GM12874 (cell line): Measurements from ENCODE around the gene INO80.

Experiments used
- TF ChIP-seq, protein P1 (sequence below): IDR thresholded peaks from 2 replicates; pipeline ENCODE4 v1.5.1; 2011; ENCODE audit warnings: low read depth, mild to moderate bottlenecking, control low read depth, low read length, moderate library complexity; ENCODE audit not compliant: insufficient read depth

The INO80 gene

DNA sequence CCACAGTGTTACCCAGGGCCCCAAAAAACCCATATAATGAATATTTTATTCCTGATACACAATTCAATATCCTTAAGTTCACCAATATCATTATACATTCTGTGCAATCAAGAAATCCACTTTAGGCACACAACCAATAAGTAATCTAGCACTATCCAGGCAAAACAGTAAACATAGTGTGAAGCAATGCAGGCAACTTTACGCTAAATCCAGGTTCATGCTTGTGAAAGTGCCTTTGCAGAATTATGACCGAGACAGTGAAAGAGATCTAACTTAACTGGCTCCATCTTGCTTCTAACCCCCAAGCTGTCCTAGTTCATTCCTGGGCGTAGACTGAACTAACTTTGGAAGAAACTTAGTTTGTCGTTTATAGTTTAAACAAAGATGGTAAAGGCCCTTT is 34.2 kb upstream of the INO80 start:
- TF ChIP-seq, protein P1, sequence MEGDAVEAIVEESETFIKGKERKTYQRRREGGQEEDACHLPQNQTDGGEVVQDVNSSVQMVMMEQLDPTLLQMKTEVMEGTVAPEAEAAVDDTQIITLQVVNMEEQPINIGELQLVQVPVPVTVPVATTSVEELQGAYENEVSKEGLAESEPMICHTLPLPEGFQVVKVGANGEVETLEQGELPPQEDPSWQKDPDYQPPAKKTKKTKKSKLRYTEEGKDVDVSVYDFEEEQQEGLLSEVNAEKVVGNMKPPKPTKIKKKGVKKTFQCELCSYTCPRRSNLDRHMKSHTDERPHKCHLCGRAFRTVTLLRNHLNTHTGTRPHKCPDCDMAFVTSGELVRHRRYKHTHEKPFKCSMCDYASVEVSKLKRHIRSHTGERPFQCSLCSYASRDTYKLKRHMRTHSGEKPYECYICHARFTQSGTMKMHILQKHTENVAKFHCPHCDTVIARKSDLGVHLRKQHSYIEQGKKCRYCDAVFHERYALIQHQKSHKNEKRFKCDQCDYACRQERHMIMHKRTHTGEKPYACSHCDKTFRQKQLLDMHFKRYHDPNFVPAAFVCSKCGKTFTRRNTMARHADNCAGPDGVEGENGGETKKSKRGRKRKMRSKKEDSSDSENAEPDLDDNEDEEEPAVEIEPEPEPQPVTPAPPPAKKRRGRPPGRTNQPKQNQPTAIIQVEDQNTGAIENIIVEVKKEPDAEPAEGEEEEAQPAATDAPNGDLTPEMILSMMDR = no peak

DNA sequence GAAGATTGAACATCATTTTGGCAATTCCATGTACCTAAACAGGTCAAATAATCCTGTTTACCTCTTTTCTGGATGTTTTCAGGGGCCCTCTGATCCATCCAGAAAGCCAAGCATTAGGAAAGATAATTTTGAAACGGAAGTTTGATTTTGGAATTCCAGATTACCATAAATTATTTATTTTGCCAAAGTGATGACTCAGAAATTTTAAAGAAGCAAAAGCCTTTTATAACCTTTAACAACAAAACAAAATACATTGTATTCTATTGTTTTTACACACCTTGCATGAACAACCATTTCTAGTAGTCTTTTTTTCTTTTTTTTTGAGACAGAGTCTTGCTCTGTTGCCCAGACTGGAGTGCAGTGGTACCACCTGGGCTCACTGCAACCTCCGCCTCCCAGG is 32.0 kb upstream of the INO80 start:
- TF ChIP-seq, protein P1 = no peak

- TF ChIP-seq, protein P1 = no peak
Measured at GRCh38 chr15:41139619-41140018, 23.5 kb upstream of the INO80 start.

DNA sequence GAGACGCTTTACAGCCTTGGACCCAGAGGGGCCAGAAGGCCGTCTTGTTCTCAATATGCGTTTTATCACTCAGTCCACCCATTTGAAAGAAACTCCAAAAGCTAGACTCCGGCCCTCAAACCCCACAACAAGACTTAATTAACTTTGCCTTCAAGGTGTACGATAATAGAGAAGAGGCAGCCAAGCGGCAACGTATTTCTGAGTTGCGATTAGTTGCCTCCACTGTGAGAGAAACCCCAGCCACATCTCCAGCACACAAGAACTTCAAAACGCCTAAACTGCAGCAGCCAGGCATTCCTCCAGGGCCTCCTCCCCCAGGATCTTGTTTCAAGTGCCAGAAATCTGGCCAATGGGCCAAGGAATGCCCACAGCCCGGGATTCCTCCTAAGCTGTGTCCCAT is 17.4 kb upstream of the INO80 start:
- TF ChIP-seq, protein P1 = no peak

DNA sequence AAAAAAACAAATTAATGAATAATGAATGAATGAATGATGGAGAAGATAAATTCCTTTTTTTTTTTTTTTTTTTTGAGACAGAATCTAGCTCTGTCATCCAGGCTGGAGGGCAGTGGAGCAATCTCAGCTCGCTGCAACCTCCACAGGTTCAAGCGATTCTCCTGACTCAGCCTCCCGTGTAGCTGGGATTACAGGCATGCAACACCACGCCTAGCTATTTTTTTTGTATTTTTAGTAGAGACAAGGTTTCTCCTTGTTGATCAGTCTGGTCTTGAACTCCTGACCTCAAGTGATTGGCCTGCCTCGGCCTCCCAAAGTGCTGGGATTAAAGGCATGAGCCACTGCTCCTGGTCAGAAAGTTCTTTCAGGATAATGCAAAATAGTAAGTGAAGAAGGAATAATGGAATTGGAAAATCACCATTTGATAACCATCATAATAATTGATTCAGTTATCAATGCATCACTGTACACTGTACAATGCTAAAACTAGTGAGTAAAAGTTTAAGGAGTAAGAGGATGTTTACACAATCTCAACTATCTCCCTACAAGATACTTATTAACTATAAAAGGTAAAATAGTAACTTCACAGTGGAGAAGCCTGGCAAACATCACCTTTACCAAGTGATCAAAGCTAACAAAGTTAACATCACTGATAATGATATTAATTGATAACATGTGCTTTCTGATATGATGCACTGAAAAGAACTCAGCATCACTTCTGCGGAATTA is 12.3 kb upstream of the INO80 start:
- TF ChIP-seq, protein P1 = no peak

- TF ChIP-seq, protein P1 = no peak
Measured at GRCh38 chr15:41125931-41126642, 10.0 kb upstream of the INO80 start.

DNA sequence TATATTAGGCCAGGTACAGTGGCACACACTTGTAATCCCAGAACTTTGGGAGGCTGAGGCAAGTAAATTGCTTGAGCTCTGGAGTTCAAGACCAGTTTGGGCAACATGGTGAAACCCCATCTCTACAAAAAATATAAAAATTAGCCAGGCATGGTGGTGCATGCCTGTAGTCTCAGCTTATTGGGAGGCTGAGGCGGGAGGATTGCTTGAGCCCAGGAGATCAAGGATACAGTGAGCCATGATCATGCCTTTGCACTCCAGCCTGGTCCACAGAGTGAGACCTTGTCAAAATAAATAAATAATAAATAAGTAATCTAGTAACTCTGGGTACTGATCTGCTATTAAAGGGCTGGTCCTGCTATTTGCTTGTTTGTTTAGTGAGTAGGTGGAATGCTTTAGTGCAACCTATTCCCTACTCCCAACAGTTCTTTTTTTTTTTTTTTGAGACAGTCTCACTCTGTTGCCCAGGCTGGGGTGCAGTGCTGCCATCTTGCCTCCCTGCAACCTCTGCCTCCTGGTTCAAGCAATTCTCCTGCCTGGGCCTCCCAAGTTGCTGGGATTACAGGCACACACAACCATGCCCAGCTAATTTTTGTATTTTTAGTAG is 9.1 kb upstream of the INO80 start:
- TF ChIP-seq, protein P1 = no peak
